NB4 (cell line): ENCODE results near the gene SECISBP2L.

Experiments
- CTCF ChIP-seq: IDR thresholded peaks from one replicate; pipeline ENCODE4 v1.5.1; 2012; ENCODE audit warnings: low read depth, low read length
- MAX ChIP-seq: IDR thresholded peaks from 2 replicates; pipeline ENCODE4 v1.6.1; 2011; ENCODE audit warnings: low read depth, low read length
- POLR2A ChIP-seq: IDR thresholded peaks from 2 replicates; pipeline ENCODE4 v1.6.1; 2011; ENCODE audit warnings: mild to moderate bottlenecking; ENCODE audit not compliant: insufficient read length; ENCODE audit errors: extremely low read depth

- no peak for TF ChIP-seq POLR2A
- TF ChIP-seq CTCF = no peak
- no peak for TF ChIP-seq MAX
These were observed 22.9 kb downstream of the SECISBP2L start for GRCh38 chr15:49023354-49023753.
